GM12873 (cell line): ENCODE measurements around the gene PPIG.

Source experiments
- TF ChIP-seq, protein P1 (sequence below): IDR thresholded peaks from 2 replicates; pipeline ENCODE4 v1.5.1; 2012; ENCODE audit warnings: low read depth, mild to moderate bottlenecking, moderate library complexity, low read length, control low read depth; ENCODE audit not compliant: insufficient read depth; ENCODE audit errors: missing control alignments

PPIG gene

DNA sequence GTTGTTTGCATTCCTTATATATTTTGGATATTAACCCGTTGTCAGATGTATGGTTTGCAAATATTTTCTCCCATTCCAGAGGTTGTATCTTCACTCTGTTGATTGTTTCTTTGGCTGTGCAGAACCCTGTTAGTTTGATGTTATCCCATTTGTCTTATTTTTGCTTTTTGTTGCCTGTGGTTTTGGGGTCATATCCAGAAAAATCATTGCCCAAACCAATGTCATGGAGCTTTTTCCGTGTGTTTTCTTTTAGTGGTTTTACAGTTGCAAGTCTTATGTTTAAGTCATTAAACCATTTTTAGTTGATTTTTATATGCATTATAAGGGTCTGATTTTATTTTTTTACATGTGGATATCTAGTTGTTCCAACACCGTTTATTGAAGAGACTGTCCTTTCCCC is 35.8 kb downstream of the PPIG start:
- TF ChIP-seq, protein P1, sequence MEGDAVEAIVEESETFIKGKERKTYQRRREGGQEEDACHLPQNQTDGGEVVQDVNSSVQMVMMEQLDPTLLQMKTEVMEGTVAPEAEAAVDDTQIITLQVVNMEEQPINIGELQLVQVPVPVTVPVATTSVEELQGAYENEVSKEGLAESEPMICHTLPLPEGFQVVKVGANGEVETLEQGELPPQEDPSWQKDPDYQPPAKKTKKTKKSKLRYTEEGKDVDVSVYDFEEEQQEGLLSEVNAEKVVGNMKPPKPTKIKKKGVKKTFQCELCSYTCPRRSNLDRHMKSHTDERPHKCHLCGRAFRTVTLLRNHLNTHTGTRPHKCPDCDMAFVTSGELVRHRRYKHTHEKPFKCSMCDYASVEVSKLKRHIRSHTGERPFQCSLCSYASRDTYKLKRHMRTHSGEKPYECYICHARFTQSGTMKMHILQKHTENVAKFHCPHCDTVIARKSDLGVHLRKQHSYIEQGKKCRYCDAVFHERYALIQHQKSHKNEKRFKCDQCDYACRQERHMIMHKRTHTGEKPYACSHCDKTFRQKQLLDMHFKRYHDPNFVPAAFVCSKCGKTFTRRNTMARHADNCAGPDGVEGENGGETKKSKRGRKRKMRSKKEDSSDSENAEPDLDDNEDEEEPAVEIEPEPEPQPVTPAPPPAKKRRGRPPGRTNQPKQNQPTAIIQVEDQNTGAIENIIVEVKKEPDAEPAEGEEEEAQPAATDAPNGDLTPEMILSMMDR: no peak

DNA sequence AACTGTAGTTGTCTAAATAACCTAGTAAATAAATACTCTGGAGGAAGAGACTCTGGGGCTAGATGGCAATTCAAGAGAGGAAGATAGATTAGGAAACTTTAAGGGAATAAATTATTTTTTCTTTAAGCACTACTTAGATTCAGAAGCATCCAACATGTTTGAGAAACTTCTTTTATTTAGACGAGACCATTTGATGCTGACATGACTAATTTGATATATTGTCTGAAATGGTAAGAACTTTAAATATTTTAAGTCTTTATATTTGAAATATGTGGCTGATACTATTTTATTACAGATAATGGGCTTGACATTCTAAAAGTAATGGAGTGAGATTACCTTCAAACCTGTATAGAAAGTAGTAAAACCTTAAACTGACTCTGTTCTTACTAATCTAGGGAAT is 36.4 kb downstream of the PPIG start:
- TF ChIP-seq, protein P1: no peak

DNA sequence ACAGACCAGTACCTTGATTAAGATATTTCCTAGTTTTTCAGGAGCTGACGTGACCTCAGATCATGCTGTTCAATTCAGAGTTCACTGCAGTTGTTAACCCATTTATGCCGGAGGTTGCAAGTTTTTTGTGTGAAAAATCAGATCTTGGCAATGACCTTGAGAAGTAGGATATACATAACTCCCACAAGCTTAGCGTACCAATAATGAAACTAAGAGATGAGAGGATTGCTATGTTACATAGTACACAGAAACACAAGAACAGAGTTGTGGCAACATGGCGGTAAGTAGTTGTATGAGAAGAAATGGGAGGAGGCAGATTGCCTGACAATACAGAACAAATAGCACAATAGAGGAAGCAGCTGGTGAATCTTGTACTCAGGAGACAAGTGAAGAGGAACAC is 39.1 kb downstream of the PPIG start:
- TF ChIP-seq, protein P1: no peak

DNA sequence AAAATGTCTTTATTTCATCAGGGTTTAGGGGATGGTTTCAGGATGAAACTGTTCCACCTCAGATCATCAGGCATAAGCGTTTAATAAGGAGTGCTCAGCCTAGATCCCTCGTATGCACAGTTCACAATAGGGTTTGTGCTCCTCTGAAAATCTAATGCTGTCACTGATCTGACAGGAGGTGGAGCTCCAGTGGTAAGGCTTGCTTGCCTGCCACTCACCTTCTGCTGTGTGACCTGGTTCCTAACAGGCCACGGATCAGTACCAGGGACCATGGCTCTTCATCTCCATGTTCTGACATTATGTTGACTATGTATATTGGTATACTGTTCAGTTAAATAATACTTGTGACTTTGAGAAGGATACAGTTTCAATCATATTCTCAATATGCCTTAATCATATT is 41.6 kb downstream of the PPIG start:
- TF ChIP-seq, protein P1: no peak

DNA sequence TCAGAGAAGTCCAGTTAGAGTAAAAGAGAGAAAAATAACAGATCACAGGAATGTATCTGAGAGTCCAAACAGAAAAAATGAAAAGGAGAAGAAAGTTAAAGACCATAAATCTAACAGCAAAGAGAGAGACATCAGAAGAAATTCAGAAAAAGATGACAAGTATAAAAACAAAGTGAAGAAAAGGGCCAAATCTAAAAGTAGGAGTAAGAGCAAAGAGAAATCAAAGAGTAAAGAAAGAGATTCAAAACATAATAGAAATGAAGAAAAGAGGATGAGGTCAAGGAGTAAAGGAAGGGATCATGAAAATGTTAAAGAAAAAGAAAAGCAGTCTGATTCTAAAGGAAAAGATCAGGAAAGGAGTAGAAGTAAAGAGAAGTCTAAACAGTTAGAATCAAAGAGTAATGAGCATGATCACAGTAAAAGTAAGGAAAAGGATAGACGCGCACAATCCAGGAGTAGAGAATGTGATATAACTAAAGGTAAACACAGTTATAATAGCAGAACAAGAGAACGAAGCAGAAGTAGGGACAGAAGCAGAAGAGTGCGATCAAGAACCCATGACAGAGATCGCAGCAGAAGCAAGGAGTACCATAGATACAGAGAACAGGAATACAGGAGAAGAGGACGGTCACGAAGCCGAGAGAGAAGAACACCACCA is 52.4 kb downstream of the PPIG start:
- TF ChIP-seq, protein P1: no peak

DNA sequence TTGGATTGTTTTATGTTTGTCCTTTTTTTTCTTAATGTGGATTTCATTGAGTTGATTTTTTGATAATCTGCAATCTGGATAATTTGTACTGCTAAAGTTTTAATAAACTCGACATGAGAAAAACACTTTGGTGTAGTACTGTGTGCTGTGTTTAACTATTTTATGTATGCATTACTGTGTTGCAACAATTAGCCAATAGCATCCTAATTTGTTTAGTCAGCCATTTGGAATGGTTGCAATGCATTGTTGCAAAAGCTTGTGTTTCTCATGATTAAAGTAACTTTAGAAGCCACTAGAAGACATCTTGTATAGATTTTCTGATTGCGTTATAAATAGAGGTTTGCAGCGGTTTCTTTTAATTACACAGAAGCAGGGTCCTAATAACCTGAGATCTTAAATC is 53.5 kb downstream of the PPIG start:
- TF ChIP-seq, protein P1: no peak

DNA sequence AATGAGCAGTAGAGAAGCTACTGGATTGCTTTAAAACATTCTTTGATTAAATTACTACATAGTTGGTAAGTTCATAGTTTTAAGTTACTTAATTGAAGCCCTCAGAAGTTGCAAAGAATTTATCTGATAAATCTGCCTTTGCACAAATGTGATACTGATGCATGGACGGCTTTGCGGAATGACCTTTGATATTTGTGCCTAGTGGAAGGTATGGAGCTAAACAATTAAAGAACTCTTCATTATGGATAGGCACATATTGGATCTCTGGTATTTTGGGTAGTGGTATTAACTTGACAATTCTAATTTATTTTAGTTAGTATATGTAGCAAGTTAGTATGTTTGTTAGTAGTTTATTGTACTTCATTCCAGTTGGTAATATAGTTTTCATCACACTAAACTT is 56.0 kb downstream of the PPIG start:
- TF ChIP-seq, protein P1: no peak
